Glutamatergic neuron (in vitro differentiated cells): ENCODE data around the gene TOX2. TPM values are rescaled to one million over a fixed set of nuclear protein-coding genes. Genes with fewer than 3 reads are reported as not detected.

Experiments used
- DNase-seq: peaks from one replicate; pipeline ENCODE4 v3.0.0; 2022
- H3K27ac Mint-ChIP-seq: one replicate; pipeline ENCODE4 v1.8.0; 2020; ENCODE audit warnings: mild to moderate bottlenecking, mixed read lengths, inconsistent platforms; ENCODE audit not compliant: unreplicated experiment
- H3K27me3 Mint-ChIP-seq: one replicate; pipeline ENCODE4 v1.8.0; 2020; ENCODE audit warnings: mild to moderate bottlenecking, moderate library complexity, mixed read lengths, inconsistent platforms; ENCODE audit not compliant: unreplicated experiment
- H3K36me3 Mint-ChIP-seq: one replicate; pipeline ENCODE4 v1.8.0; 2020; ENCODE audit warnings: mild to moderate bottlenecking, mixed read lengths, inconsistent platforms; ENCODE audit not compliant: unreplicated experiment
- H3K4me1 Mint-ChIP-seq: one replicate; pipeline ENCODE4 v1.8.0; 2020; ENCODE audit warnings: mild to moderate bottlenecking, low read depth, mixed read lengths, inconsistent platforms; ENCODE audit not compliant: unreplicated experiment
- H3K4me3 Mint-ChIP-seq: one replicate; pipeline ENCODE4 v1.8.0; 2020; ENCODE audit warnings: mild to moderate bottlenecking, mixed read lengths, inconsistent platforms; ENCODE audit not compliant: unreplicated experiment
- H3K9me3 Mint-ChIP-seq: one replicate; pipeline ENCODE4 v1.8.0; 2020; ENCODE audit warnings: mild to moderate bottlenecking, moderate library complexity, mixed read lengths, inconsistent platforms; ENCODE audit not compliant: unreplicated experiment
- CTCF ChIP-seq: fragments of 200-600 bp; sonication (generic); IDR thresholded peaks from one replicate; pipeline ENCODE4 v1.5.0; 2021; ENCODE audit not compliant: partially characterized antibody, unreplicated experiment
- total RNA-seq: library from RNA; stranded (reverse); fragmentation: NEBNext Ultra II Directional; extraction: Animal tissue kit (Norgen Biotek cat#: 25700); gene quantifications from one replicate; pipeline ENCODE4 v1.2.1, GENCODE V29; 2021; ENCODE audit not compliant: unreplicated experiment

The TOX2 gene
- total RNA-seq, 1 donor from 2014 or later = 11.0 TPM

DNA sequence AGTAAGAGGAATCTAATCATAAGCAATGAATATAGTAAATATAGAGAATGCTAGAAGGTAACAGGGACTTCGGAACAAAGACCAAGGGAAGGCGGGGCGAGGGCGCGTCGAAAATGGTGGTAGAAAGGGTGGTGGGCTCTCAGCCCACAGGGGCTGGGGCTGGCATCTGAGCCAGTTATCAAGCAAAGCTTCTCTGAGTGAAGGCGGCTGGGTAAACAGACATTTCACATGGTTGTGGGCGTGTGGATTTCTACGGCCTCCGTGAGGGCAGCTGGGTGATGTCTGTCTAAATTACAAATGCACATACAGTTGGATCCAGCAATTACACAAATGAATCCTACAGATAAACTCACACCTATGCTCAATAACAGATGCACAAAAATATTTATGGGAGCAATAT, 56.6 kb downstream of the TOX2 start:
- H3K9me3 Mint-ChIP-seq = peaks cover 2% of the 10 kb centered on the region
- DNase-seq = no peak
- peaks cover 3% of the 10 kb centered on the region for H3K27me3 Mint-ChIP-seq
- H3K4me3 Mint-ChIP-seq = no peak overlapping the region
- H3K4me1 Mint-ChIP-seq = peaks cover 3% of the 10 kb centered on the region
- no peak for TF ChIP-seq CTCF
- H3K27ac Mint-ChIP-seq = no peak overlapping the region
- H3K36me3 Mint-ChIP-seq = no peaks in the 10 kb centered on the region

DNA sequence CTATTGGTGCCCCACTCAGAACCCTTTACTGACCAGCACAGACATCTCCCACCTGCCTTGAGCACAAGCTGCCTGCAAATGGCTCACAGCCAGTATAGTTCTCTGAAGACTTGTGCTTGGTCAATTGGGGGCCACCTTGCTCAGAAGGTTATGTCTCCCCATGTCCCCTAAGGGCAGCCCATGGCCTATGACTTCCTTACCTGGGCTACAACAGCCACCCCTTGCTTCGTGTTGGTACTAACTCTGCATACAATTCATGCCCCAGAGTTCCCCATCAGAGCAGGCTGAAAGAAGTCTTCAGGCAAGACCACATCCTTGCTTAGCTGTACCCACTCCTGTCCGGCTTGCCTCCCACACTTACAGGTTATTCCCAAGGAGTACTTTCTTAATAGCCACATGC, 57.4 kb downstream of the TOX2 start:
- Mint-ChIP-seq H3K4me1 (peaks cover 3% of the 10 kb centered on the region), H3K27ac (no peak overlapping the region), H3K4me3 (no peak overlapping the region), H3K36me3 (no peaks in the 10 kb centered on the region), H3K9me3 (peaks cover 2% of the 10 kb centered on the region), H3K27me3 (peaks cover 3% of the 10 kb centered on the region)
- DNase-seq = no peak
- TF ChIP-seq CTCF = no peak

DNA sequence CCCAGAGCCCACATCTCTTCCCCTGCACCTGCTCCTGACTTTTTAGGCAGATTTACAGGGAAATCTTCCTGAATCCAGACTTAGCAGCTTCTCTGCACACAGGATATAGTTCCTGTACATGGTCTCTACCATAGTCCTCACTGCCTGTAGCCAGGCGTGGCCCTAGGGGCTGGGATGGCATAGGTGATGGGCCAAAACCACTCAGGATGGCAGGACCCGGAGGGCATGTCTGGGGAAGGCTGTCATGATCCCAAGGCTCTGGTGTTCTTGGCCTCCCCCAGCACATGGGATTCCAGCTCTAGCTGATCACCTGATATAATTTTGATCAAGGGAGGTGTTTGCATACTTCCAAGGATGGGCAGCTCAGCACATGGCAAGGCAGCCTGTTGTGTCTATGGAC, 58.0 kb downstream of the TOX2 start:
- H3K27ac Mint-ChIP-seq = no peak overlapping the region
- H3K36me3 Mint-ChIP-seq = no peaks in the 10 kb centered on the region
- no peak overlapping the region for H3K4me3 Mint-ChIP-seq
- peaks cover 2% of the 10 kb centered on the region for H3K9me3 Mint-ChIP-seq
- DNase-seq = no peak
- H3K27me3 Mint-ChIP-seq = peaks cover 3% of the 10 kb centered on the region
- peaks cover 3% of the 10 kb centered on the region for H3K4me1 Mint-ChIP-seq
- TF ChIP-seq CTCF = no peak

- Mint-ChIP-seq H3K27ac (no peak overlapping the region), H3K4me3 (no peak overlapping the region)
- no peak for DNase-seq
Measured at GRCh38 chr20:43973231-43973630, 58.6 kb downstream of the TOX2 start.

More at GRCh38 chr20:43973231-43973630, 58.6 kb downstream of the TOX2 start:
- TF ChIP-seq CTCF = no peak
- peaks cover 3% of the 10 kb centered on the region for H3K27me3 Mint-ChIP-seq
- H3K9me3 Mint-ChIP-seq = peaks cover 2% of the 10 kb centered on the region
- H3K36me3 Mint-ChIP-seq = no peaks in the 10 kb centered on the region
- H3K4me1 Mint-ChIP-seq = peaks cover 3% of the 10 kb centered on the region
